ENCODE measurements around the gene RGL1.

The RGL1 gene

GRCh38 chr1:183871601-183872000 lies 66.7 kb downstream of the RGL1 start:
- Histone ChIP-seq H3K9me3 (ENCODE audit: control insufficient read depth in 5 of 5, low read length in 5 of 5) (no peaks in the 10 kb centered on the region), H3K4me1 (ENCODE audit: control insufficient read depth in 5 of 5, insufficient read depth in 5 of 5, low read length in 5 of 5) (peaks cover 11 to 71% (median 57%) of the 10 kb centered on the region in 5 donors), H3K27me3 (ENCODE audit: control insufficient read depth in 5 of 5, insufficient read depth in 4 of 5, low read length in 5 of 5) (no peaks in the 10 kb centered on the region), H3K27ac (ENCODE audit: low read depth, low read length) (peak overlapping the region; percentile 89), H3K4me3 (ENCODE audit: low read depth in 1 of 5, low read length in 5 of 5) (peak overlapping the region in 1 of 5 donors; percentile 7), H3K36me3 (ENCODE audit: control insufficient read depth in 5 of 5, insufficient read depth in 5 of 5, low read length in 5 of 5) (peaks cover 0 to 10% (median 7%) of the 10 kb centered on the region in 5 donors), H3K9ac (ENCODE audit: low read length in 5 of 5) (no peak overlapping the region)

DNA sequence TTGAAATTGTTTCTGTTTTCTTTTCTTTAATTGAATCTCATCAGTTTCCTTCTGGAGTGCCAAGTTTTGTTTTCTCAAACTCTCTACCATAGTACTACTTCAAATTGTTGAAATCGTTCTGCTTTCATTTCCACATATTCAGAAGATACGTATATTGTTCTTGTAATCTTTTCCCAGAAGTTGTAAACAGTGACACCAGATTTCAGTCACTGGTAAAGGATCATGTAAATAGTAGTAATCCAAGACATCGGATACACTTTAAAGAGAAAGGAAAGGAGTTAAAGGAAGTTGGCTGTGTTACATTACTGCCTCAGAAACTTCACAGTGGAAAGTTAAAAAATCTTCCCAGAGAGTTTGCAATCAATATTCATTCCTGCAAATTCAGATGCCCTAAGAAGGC lies 67.5 kb downstream of the RGL1 start:
- peak overlapping the region in 1 of 5 donors; percentile 1 for H3K4me3 ChIP-seq (ENCODE audit: low read depth in 1 of 5, low read length in 5 of 5)
- H3K9ac ChIP-seq (ENCODE audit: low read length in 5 of 5) = peak overlapping the region in 3 of 5 donors; percentile 1 to 70 (median 58)

DNA sequence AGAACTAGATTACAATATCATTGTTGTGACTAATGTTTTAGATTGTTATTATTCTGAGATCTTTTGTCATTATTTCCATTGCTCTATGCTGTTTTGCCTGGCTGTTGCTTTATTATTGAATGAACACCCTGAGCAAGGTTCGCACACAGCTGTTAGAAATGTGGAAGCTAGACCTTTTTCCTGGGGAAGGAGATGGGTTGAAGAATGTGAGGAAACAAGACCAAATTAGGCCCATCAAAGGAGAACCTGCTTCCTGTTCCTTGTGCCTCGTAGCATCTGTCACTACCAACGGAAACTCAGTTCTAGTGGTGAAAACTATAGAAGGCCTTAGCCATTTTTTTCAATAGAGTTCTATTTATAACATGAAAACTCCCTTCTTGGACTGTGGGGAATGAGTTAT lies 68.7 kb downstream of the RGL1 start:
- peaks cover 14 to 82% (median 69%) of the 10 kb centered on the region in 5 donors for H3K4me1 ChIP-seq (ENCODE audit: control insufficient read depth in 5 of 5, insufficient read depth in 5 of 5, low read length in 5 of 5)
- no peaks in the 10 kb centered on the region for H3K27me3 ChIP-seq (ENCODE audit: control insufficient read depth in 5 of 5, insufficient read depth in 4 of 5, low read length in 5 of 5)
- no peaks in the 10 kb centered on the region for H3K9me3 ChIP-seq (ENCODE audit: control insufficient read depth in 5 of 5, low read length in 5 of 5)
- no peak overlapping the region for H3K4me3 ChIP-seq (ENCODE audit: low read depth in 1 of 5, low read length in 5 of 5)
- peaks cover 0 to 2% (median 0%) of the 10 kb centered on the region in 5 donors for H3K36me3 ChIP-seq (ENCODE audit: control insufficient read depth in 5 of 5, insufficient read depth in 5 of 5, low read length in 5 of 5)
- H3K9ac ChIP-seq (ENCODE audit: low read length in 5 of 5) = no peak overlapping the region
- peak overlapping the region; percentile 89 for H3K27ac ChIP-seq (ENCODE audit: low read depth, low read length)

More for the DNA sequence above, 67.5 kb downstream of the RGL1 start:
- Histone ChIP-seq H3K36me3 (ENCODE audit: control insufficient read depth in 5 of 5, insufficient read depth in 5 of 5, low read length in 5 of 5) (peaks cover 0 to 2% (median 0%) of the 10 kb centered on the region in 5 donors), H3K27ac (ENCODE audit: low read depth, low read length) (peak overlapping the region; percentile 89), H3K27me3 (ENCODE audit: control insufficient read depth in 5 of 5, insufficient read depth in 4 of 5, low read length in 5 of 5) (no peaks in the 10 kb centered on the region), H3K4me1 (ENCODE audit: control insufficient read depth in 5 of 5, insufficient read depth in 5 of 5, low read length in 5 of 5) (peaks cover 13 to 79% (median 65%) of the 10 kb centered on the region in 5 donors), H3K9me3 (ENCODE audit: control insufficient read depth in 5 of 5, low read length in 5 of 5) (no peaks in the 10 kb centered on the region)

DNA sequence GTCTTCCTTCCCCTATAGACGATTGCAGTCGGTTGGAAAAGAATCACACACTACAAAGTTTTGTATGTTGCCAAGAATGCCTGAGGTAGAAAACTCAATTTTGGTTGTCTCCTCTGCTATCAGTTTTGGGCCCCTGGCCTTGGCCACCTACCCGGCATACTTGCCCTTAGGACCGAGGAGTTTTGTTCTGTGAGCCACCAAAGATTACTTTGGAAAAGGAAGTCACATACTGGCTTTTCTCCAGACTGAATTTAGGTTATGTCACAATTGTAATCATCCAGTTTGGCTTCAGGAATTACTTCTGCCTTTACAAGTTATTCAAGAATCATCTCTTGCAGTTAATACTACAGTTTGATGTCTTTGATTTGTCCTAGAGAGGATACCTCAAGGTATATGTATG lies 71.4 kb downstream of the RGL1 start:
- Histone ChIP-seq H3K4me1 (ENCODE audit: control insufficient read depth in 5 of 5, insufficient read depth in 5 of 5, low read length in 5 of 5) (peaks cover 14 to 65% (median 56%) of the 10 kb centered on the region in 5 donors), H3K27ac (ENCODE audit: low read depth, low read length) (peak overlapping the region; percentile 75), H3K27me3 (ENCODE audit: control insufficient read depth in 5 of 5, insufficient read depth in 4 of 5, low read length in 5 of 5) (no peaks in the 10 kb centered on the region), H3K9ac (ENCODE audit: low read length in 5 of 5) (no peak overlapping the region), H3K36me3 (ENCODE audit: control insufficient read depth in 5 of 5, insufficient read depth in 5 of 5, low read length in 5 of 5) (peaks cover 0 to 7% (median 3%) of the 10 kb centered on the region in 5 donors), H3K9me3 (ENCODE audit: control insufficient read depth in 5 of 5, low read length in 5 of 5) (no peaks in the 10 kb centered on the region), H3K4me3 (ENCODE audit: low read depth in 1 of 5, low read length in 5 of 5) (no peak overlapping the region)

GRCh38 chr1:183877053-183877720 lies 72.3 kb downstream of the RGL1 start:
- Histone ChIP-seq H3K4me3 (ENCODE audit: low read depth in 1 of 5, low read length in 5 of 5) (peak overlapping the region in 4 of 5 donors; percentile 19 to 43 (median 28)), H3K9me3 (ENCODE audit: control insufficient read depth in 5 of 5, low read length in 5 of 5) (no peaks in the 10 kb centered on the region), H3K36me3 (ENCODE audit: control insufficient read depth in 5 of 5, insufficient read depth in 5 of 5, low read length in 5 of 5) (peaks cover 2 to 7% (median 5%) of the 10 kb centered on the region in 5 donors), H3K27me3 (ENCODE audit: control insufficient read depth in 5 of 5, insufficient read depth in 4 of 5, low read length in 5 of 5) (no peaks in the 10 kb centered on the region), H3K9ac (ENCODE audit: low read length in 5 of 5) (peak overlapping the region in 4 of 5 donors; percentile 24 to 53 (median 38)), H3K27ac (ENCODE audit: low read depth, low read length) (peak overlapping the region; percentile 75), H3K4me1 (ENCODE audit: control insufficient read depth in 5 of 5, insufficient read depth in 5 of 5, low read length in 5 of 5) (peaks cover 16 to 65% (median 56%) of the 10 kb centered on the region in 5 donors)

- no peaks in the 10 kb centered on the region for H3K27me3 ChIP-seq (ENCODE audit: control insufficient read depth in 5 of 5, insufficient read depth in 4 of 5, low read length in 5 of 5)
- no peak overlapping the region for H3K4me3 ChIP-seq (ENCODE audit: low read depth in 1 of 5, low read length in 5 of 5)
- H3K4me1 ChIP-seq (ENCODE audit: control insufficient read depth in 5 of 5, insufficient read depth in 5 of 5, low read length in 5 of 5) = peaks cover 18 to 49% (median 41%) of the 10 kb centered on the region in 5 donors
- peaks cover 10 to 15% (median 12%) of the 10 kb centered on the region in 5 donors for H3K36me3 ChIP-seq (ENCODE audit: control insufficient read depth in 5 of 5, insufficient read depth in 5 of 5, low read length in 5 of 5)
- H3K9me3 ChIP-seq (ENCODE audit: control insufficient read depth in 5 of 5, low read length in 5 of 5) = no peaks in the 10 kb centered on the region
- H3K9ac ChIP-seq (ENCODE audit: low read length in 5 of 5) = no peak overlapping the region
- H3K27ac ChIP-seq (ENCODE audit: low read depth, low read length) = peak overlapping the region; percentile 28
These were observed 74.6 kb downstream of the RGL1 start for GRCh38 chr1:183879494-183879893.

DNA sequence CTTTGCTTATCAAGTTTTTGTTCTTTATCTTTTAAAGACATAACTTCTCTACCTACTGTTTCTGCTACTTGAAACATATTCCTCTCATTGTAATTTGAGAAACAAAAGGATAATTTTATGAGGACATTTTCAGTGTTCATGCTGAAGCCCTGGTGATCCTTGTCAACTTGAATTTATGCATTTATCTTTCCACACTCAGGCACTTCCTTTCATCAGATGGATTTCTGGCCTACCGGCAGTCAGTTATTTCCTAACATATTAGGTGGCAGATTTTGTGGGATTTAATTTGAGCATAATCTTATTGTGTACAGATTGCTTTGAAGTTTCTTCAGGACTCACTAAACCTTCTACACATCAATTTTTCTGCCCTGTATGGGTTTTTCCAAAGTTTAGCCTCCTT lies 75.0 kb downstream of the RGL1 start:
- H3K4me1 ChIP-seq (ENCODE audit: control insufficient read depth in 5 of 5, insufficient read depth in 5 of 5, low read length in 5 of 5) = peaks cover 18 to 48% (median 36%) of the 10 kb centered on the region in 5 donors
- H3K27me3 ChIP-seq (ENCODE audit: control insufficient read depth in 5 of 5, insufficient read depth in 4 of 5, low read length in 5 of 5) = no peaks in the 10 kb centered on the region
- H3K36me3 ChIP-seq (ENCODE audit: control insufficient read depth in 5 of 5, insufficient read depth in 5 of 5, low read length in 5 of 5) = peaks cover 15 to 19% (median 17%) of the 10 kb centered on the region in 5 donors
- H3K27ac ChIP-seq (ENCODE audit: low read depth, low read length) = peak overlapping the region; percentile 28
- H3K9me3 ChIP-seq (ENCODE audit: control insufficient read depth in 5 of 5, low read length in 5 of 5) = no peaks in the 10 kb centered on the region
- no peak overlapping the region for H3K9ac ChIP-seq (ENCODE audit: low read length in 5 of 5)
- H3K4me3 ChIP-seq (ENCODE audit: low read depth in 1 of 5, low read length in 5 of 5) = no peak overlapping the region

GRCh38 chr1:183880531-183881243 lies 75.8 kb downstream of the RGL1 start:
- H3K27ac ChIP-seq (ENCODE audit: low read depth, low read length) = peak overlapping the region; percentile 35
- H3K9ac ChIP-seq (ENCODE audit: low read length in 5 of 5) = no peak overlapping the region
- no peak overlapping the region for H3K4me3 ChIP-seq (ENCODE audit: low read depth in 1 of 5, low read length in 5 of 5)
- peaks cover 18 to 42% (median 36%) of the 10 kb centered on the region in 5 donors for H3K4me1 ChIP-seq (ENCODE audit: control insufficient read depth in 5 of 5, insufficient read depth in 5 of 5, low read length in 5 of 5)
- peaks cover 18 to 25% (median 24%) of the 10 kb centered on the region in 5 donors for H3K36me3 ChIP-seq (ENCODE audit: control insufficient read depth in 5 of 5, insufficient read depth in 5 of 5, low read length in 5 of 5)
- H3K27me3 ChIP-seq (ENCODE audit: control insufficient read depth in 5 of 5, insufficient read depth in 4 of 5, low read length in 5 of 5) = no peaks in the 10 kb centered on the region
- no peaks in the 10 kb centered on the region for H3K9me3 ChIP-seq (ENCODE audit: control insufficient read depth in 5 of 5, low read length in 5 of 5)

DNA sequence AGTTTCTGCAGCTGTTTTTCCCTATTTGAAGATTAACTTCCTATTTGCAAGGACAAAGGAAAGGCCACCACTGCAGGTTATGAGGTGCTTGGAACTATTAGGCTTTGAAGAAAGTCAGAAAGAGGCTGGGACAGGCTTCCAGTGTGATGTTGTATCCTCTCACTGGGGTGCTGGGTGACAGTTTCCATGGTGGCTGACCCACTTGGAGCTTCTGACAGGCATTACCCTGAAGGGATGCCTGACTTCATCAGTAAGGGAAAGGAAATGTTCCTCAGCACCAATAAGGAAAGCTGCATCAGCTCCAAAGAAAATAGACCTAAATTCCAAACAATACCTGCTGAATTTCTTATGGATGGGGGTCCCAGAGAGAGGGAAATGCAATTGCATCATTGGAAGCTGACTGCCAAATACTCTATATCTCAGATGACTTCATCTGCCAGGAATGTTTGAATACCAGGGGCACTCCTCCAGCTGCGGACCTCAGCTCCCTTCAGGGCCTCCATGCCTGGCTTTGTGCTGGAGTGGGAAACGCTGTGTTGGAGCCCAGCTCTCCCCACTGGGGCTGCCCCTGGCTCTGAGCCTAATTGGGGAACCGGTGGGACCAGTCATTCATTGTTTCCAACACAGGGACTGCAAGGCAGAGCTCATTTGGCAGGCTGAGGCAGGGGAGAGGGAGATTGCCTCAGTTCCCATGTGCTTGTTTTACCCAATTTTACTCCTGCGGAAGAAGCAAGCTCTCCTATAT lies 76.6 kb downstream of the RGL1 start:
- Histone ChIP-seq H3K9me3 (ENCODE audit: control insufficient read depth in 5 of 5, low read length in 5 of 5) (no peaks in the 10 kb centered on the region), H3K9ac (ENCODE audit: low read length in 5 of 5) (peak overlapping the region in 1 of 5 donors; percentile 11), H3K4me1 (ENCODE audit: control insufficient read depth in 5 of 5, insufficient read depth in 5 of 5, low read length in 5 of 5) (peaks cover 13 to 36% (median 31%) of the 10 kb centered on the region in 5 donors), H3K27me3 (ENCODE audit: control insufficient read depth in 5 of 5, insufficient read depth in 4 of 5, low read length in 5 of 5) (no peaks in the 10 kb centered on the region), H3K27ac (ENCODE audit: low read depth, low read length) (peak overlapping the region; percentile 35), H3K4me3 (ENCODE audit: low read depth in 1 of 5, low read length in 5 of 5) (no peak overlapping the region), H3K36me3 (ENCODE audit: control insufficient read depth in 5 of 5, insufficient read depth in 5 of 5, low read length in 5 of 5) (peaks cover 18 to 31% (median 24%) of the 10 kb centered on the region in 5 donors)
